NCI-H2107 treated with DMSO at 0.1 percent for 48 hours (cell line): ENCODE results near the gene MLNR.

ENCODE experiments used
- DNase-seq: peaks from one replicate; lab custom pipeline; 2025; ENCODE audit not compliant: unreplicated experiment; lab: John Stamatoyannopoulos, UW

MLNR gene

DNA sequence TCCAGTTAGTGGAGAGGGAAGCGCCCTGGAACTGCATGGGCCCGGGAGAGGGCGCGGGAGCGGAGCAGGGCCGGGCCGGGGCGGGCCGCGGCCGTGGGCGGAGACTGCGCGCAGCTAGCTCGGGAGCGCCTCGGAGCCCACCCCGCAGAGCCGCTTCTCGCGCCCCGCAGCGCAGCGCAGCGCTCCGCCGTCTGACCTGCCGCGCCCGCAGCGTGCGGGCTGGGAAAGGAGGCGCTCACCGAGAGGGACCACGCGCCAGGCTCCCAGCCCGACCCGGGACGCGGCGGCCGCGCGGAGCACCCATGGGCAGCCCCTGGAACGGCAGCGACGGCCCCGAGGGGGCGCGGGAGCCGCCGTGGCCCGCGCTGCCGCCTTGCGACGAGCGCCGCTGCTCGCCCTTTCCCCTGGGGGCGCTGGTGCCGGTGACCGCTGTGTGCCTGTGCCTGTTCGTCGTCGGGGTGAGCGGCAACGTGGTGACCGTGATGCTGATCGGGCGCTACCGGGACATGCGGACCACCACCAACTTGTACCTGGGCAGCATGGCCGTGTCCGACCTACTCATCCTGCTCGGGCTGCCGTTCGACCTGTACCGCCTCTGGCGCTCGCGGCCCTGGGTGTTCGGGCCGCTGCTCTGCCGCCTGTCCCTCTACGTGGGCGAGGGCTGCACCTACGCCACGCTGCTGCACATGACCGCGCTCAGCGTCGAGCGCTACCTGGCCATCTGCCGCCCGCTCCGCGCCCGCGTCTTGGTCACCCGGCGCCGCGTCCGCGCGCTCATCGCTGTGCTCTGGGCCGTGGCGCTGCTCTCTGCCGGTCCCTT, at the start of gene MLNR:
TSS of gene MLNR (plus strand) at position 303 of the 820 bp plus-strand sequence. CDS start at position 303, 0 bp downstream.
- DNase-seq: no peak

- DNase-seq: no peak
Measured at GRCh38 chr13:49171359-49171758, 48.8 kb upstream of the MLNR start.

DNA sequence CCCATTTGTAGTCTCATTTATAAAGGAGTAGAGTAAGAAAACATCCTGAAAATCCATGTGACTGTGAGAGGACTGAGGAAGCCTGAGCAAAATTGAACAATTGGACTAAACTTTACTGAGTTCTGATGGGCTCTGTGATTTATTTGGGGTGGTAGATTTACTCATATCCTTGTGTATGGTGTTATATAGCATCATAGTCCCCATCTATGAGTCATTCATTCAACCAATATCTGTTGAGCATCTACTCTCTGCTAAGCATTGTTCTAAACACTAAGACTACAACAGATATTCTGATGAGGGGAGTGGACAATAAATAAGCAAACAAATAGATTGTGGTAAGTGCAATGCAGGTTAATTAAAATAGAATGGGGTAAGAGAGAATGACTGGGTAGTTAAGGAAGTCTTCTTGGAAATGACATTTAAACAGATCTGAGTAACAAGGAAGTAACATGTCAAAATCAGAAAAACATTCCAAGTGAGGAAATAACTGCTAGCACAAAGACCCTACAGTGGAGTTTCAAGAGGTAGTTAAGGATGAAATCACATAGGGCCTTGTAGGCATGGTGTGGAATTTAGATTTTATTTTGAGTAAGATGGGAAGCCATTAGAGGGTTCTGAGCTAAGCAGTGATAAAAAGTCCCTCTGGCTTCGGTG, 36.3 kb upstream of the MLNR start:
- DNase-seq: no peak

DNA sequence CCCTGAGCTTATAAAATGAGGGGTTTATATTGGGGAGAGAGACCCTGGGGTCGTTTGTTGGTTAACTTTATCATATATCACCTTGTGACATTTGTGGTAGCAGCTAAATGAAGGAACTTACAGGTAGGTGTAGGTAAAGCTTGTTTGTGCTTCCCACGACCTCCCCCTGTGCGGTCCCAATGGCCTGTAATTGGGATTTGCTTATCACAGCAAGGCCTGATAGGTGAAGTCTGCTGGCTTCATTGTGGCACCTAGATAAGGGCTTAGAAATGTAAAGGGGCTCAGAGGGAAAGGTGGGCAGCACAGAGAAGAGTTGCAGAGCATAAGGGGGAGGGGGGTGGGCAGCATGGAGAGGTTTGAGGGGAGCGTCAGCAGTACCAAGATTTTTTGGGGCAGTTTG, 35.5 kb upstream of the MLNR start:
- DNase-seq: no peak

DNA sequence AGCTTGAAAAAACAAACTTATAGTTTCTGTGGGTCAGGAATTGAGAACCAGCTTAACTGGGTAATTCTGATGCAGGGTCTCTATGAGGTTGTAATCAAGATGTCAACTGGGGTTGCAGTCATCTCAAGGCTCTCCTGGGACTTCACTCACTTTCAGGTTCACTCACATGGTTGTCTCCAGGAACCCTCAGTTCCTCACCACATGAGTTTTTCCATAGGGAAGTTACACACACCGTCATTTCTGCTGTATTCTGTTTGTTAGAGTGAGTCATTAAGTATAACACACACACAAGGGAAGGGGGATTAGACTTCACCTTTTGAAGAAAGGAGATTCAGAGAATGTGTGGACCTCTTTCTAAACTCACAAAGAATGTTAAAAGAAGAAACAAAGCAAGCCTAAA, 34.9 kb upstream of the MLNR start:
- DNase-seq: no peak

- no peak for DNase-seq
Measured at GRCh38 chr13:49190901-49191300, 29.2 kb upstream of the MLNR start.

DNA sequence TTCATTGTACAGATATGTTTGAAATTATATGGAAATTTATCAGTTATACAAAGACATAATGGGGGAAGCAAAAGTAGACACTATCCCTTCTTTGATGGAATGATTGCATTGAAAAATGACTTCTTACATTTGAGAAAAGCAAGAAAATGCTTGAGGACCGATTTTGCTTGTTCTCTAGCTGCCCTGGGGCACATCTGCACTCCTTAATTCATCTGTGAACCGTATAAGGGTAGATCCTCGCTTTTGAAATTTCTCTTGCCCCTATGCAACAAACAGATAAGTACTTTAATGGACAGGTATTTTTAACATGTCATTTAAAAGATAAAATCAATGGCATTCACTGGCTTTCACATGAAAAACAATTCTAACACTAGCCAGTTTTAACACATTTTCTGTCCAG, 13.5 kb upstream of the MLNR start:
- no peak for DNase-seq

GRCh38 chr13:49208619-49209018, 11.5 kb upstream of the MLNR start:
- DNase-seq: no peak

DNA sequence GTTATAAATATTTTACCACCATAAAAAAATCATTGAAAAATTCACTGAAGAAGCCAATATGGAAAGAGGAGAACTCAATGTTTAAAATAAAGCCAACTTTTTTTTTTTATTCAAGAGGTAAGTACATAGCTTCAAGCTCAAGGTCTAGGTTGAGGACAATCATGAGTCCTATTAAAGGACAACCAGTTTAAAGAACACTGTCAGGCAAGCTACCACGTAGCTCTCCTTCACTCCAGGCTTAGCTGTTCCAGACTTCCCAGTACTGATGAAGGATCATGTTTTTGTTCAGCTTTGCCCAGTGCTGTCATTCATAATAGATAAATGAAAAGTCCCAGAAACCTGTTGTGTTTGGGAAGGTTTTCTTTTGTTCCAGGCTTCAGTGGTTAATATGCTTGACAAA, 10.0 kb upstream of the MLNR start:
- no peak for DNase-seq

- no peak for DNase-seq
Measured at GRCh38 chr13:49210669-49211068, 9.5 kb upstream of the MLNR start.

DNA sequence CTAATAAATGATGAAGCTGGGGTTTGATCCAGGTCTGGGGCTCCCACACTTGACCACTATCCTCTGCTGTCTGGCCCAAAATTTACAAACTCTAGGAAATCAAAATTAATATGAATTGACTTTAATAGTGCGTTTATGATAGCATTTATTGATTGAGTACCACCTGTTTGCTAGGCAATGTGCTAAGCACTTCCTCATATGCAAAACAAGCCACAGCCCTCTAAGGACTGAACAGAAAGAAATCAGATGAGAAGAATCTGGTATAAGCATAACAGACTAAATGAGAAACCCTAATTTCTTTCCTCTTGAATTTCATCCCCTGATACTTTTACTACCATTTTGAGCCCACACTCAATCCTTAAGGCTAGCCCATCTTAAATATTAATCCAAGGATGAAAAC, 6.6 kb upstream of the MLNR start:
- DNase-seq: no peak

DNA sequence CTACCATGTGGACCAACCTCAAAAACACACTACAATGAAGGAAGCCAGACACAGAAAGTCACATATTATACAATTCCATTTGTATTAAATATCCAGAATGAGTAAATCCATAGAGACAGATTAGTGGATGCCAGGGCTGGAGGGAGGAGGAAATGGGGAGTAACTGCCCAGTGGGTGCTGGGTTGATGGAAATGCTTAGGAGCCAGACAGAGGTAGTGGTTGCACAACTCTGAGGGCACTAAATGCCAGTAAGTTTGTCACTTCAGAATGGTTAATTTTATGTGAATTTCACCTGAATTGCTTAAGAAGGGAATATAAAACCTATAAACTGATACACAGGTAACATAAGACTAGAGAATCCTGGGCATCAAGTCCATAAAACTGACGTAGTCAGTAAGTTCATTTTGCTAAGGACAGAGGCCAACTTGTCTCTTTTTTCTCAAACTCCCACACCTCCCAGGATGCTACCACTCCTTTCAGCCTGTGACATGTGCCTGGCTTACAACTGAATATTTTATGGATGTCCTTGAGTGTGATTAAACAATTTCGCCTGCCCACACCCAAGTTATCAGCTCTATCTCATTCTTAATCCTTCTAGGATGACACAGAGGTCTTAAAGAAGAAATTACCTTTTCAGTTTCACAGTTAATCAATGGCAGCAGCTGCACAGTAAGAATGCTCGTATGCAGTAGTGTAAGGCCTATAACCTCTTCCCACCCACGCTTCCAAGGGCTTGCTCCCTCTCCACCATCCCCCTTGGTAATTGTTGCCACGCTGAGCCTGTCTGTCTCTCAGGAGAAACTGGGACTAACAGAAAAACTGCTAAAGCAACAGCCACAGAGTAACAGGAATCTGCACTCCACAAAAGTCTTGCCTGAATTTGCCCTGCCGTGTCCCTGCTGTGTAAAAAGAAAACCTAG, 5.9 kb upstream of the MLNR start:
- DNase-seq: no peak

DNA sequence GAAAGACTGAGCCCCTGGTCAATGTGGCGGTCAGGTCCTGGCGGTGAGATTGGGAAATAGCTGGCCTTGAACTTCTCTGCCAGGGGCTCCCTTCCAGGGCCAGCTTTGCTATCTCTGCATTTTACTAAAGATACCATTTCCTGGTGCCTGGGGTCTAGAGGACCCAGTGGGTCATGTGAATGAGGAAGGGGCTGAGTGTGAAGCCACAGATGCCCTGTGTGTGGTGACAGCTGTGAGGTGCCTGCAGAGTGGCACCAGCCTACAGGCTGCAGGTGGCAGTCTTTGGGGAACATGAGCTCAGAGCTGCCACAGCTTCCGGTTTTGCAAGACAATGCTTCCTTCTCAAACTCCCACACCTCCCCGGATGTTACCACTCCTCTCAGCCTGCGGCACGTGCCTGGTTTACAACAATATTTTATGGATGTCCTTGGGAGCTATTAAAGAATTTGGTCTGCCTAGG, 5.2 kb upstream of the MLNR start:
- DNase-seq: peak; percentile 28

DNA sequence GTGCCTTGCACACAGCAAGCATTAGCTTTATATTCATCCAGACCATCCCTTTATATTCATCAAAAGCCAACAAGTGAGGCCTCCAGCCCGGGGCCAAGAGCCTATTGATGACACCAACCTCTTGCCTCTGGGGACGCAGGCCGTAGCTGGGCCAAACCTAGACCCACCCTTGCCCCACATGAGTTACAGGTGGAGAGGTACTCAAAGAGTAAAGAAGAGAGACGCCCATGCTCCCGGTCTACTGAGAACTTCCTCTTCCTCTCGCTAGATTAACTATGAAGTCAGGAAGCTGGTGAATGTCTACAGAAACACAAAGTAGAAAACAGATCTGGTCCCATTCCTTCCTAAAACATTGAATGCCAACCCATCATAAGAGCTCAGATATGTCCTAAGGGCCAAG, 3.8 kb upstream of the MLNR start:
- no peak for DNase-seq

DNA sequence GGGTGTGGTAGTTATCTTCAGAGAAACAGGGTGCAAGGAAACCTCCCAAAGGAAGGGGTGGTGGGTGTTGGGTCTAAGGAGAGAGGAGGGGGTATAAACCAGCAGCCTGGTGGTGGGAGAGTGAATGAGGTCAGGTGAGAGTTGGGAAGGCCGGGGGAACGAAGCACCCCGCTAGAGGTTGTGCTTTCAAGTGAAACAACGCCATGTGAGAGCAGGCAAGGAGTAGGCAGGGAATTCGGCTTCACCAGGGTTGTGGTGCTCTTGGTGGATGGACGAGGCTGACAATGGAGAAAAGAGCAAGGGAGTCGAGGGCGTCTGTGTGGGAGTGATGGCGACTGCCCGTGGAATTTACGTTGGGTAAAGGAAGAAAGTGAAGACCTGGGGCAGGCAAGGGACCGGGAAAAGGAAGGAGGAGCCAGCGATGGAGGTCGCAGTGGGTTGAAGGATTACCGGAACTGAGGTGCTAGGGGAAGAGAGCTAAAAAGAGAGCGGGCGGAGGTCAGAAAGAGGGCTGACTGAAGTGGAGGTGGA, 2.1 kb upstream of the MLNR start:
- no peak for DNase-seq

- no peak for DNase-seq
Measured at GRCh38 chr13:49218493-49219051, 1.6 kb upstream of the MLNR start.

DNA sequence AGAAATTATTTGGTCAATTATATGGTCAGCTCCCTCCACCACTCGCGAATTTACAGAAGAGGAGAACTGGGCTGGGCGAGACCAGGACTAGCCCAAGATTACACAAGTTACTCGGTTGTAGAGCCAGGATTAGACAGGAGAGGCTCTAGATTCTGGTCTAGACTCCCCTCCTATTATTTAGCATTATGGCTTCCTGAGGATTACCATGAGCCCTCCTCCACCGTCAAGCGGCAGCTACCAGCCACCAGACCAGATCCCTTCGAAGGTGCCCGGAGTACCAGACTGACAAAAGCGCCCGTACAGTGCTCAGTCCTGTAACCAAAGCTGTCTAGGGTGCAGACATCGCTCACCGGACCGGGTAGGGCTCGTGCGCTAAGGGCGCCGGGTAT, 497 bp upstream of the MLNR start:
- no peak for DNase-seq

DNA sequence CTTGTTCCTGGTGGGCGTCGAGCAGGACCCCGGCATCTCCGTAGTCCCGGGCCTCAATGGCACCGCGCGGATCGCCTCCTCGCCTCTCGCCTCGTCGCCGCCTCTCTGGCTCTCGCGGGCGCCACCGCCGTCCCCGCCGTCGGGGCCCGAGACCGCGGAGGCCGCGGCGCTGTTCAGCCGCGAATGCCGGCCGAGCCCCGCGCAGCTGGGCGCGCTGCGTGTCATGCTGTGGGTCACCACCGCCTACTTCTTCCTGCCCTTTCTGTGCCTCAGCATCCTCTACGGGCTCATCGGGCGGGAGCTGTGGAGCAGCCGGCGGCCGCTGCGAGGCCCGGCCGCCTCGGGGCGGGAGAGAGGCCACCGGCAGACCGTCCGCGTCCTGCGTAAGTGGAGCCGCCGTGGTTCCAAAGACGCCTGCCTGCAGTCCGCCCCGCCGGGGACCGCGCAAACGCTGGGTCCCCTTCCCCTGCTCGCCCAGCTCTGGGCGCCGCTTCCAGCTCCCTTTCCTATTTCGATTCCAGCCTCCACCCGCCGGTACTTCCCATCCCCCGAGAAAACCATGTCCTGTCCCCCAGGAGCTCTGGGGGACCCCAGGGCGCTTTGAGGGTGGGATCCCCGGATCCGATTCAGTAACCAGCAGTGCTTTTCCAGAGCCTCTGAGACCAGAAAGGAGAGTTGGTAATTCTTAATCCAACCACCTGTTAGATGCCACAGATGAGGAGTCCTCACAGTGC, 885 bp downstream of the MLNR start:
- no peak for DNase-seq

- DNase-seq: no peak
Measured at GRCh38 chr13:49221590-49221965, 1.4 kb downstream of the MLNR start.
